MM.1S (cell line): ENCODE results near the gene TMEM150B.

Source experiments
- DNase-seq: peaks from one replicate; pipeline ENCODE4 v3.0.0-alpha.2; 2015
- H2AFZ ChIP-seq: fragments of 300-600 bp; sonication (generic); 2 replicates; pipeline ENCODE4 v1.6.0; 2016; ENCODE audit warnings: antibody characterized with exemption, low read length
- H3F3A ChIP-seq: fragments of 300-600 bp; sonication (generic); 2 replicates; pipeline ENCODE4 v1.6.1; 2016; ENCODE audit warnings: mild to moderate bottlenecking, antibody characterized with exemption, low read length, moderate library complexity, mixed read lengths; ENCODE audit not compliant: insufficient read depth
- H3K27ac ChIP-seq: fragments of 300-600 bp; sonication (generic); 2 replicates; pipeline ENCODE4 v1.5.1; 2016; ENCODE audit warnings: mild to moderate bottlenecking, low read length
- H3K27me3 ChIP-seq: fragments of 300-600 bp; sonication (generic); replicated peaks from 2 replicates; pipeline ENCODE4 v1.6.0; 2016; ENCODE audit warnings: low read length; ENCODE audit not compliant: insufficient read depth
- H3K36me3 ChIP-seq: fragments of 300-600 bp; sonication (generic); replicated peaks from 2 replicates; pipeline ENCODE4 v1.6.1; 2016; ENCODE audit warnings: mild to moderate bottlenecking, low read length, mixed read lengths; ENCODE audit not compliant: insufficient read depth
- H3K4me1 ChIP-seq: fragments of 300-600 bp; sonication (generic); 2 replicates; pipeline ENCODE4 v1.6.1; 2016; ENCODE audit warnings: low read length, mixed read lengths
- H3K4me2 ChIP-seq: fragments of 300-600 bp; sonication (generic); 2 replicates; pipeline ENCODE4 v1.6.0; 2016; ENCODE audit warnings: low read depth, low read length
- H3K4me3 ChIP-seq: fragments of 300-600 bp; sonication (generic); 2 replicates; pipeline ENCODE4 v1.5.1; 2016; ENCODE audit warnings: low read length, mixed read lengths
- H3K79me2 ChIP-seq: fragments of 300-600 bp; sonication (generic); 2 replicates; pipeline ENCODE4 v1.6.1; 2016; ENCODE audit warnings: mixed run types, low read length, mixed read lengths
- H3K9ac ChIP-seq: fragments of 300-600 bp; sonication (generic); 2 replicates; pipeline ENCODE4 v1.6.1; 2016; ENCODE audit warnings: low read length, mixed read lengths
- H3K9me2 ChIP-seq: fragments of 300-600 bp; sonication (generic); replicated peaks from 2 replicates; pipeline ENCODE4 v1.6.1; 2016; ENCODE audit warnings: mild to moderate bottlenecking, low read length, mixed read lengths; ENCODE audit not compliant: insufficient read depth
- H3K9me3 ChIP-seq: fragments of 300-600 bp; sonication (generic); replicated peaks from 2 replicates; pipeline ENCODE4 v1.6.1; 2016; ENCODE audit warnings: mild to moderate bottlenecking, low read length, mixed read lengths; ENCODE audit not compliant: insufficient read depth
- H4K20me1 ChIP-seq: fragments of 300-600 bp; sonication (generic); 2 replicates; pipeline ENCODE4 v1.6.1; 2016; ENCODE audit warnings: mild to moderate bottlenecking, low read length, moderate library complexity, mixed read lengths; ENCODE audit not compliant: insufficient read depth
- CTCF ChIP-seq: fragments of 300-600 bp; sonication (generic); IDR thresholded peaks from 2 replicates; pipeline ENCODE4 v1.5.1; 2016; ENCODE audit warnings: antibody characterized with exemption, low read length, mixed read lengths
- EZH2 ChIP-seq: fragments of 300-600 bp; sonication (generic); optimal IDR thresholded peaks from 2 replicates; pipeline ENCODE3; 2017; ENCODE audit warnings: low read depth, mild to moderate bottlenecking, antibody characterized with exemption, low read length, mixed read lengths
- EZH2phosphoT487 ChIP-seq: fragments of 300-600 bp; sonication (generic); IDR thresholded peaks from 2 replicates; pipeline ENCODE4 v1.6.1; 2018; ENCODE audit warnings: antibody characterized with exemption, low read length

TMEM150B gene

GRCh38 chr19:55365964-55366363, 40.8 kb upstream of the TMEM150B start:
- H3K9ac ChIP-seq: no peak overlapping the region
- H3K4me1 ChIP-seq: no peaks in the 10 kb centered on the region
- TF ChIP-seq EZH2 (no peak), CTCF (no peak), EZH2phosphoT487 (no peak)

GRCh38 chr19:55365245-55365644, 40.1 kb upstream of the TMEM150B start:
- Histone ChIP-seq H3K9me2 (no peaks in the 10 kb centered on the region), H3K27ac (no peak overlapping the region), H3K27me3 (peaks cover 72% of the 10 kb centered on the region), H3K4me2 (no peak overlapping the region), H4K20me1 (no peaks in the 10 kb centered on the region), H3K4me1 (no peaks in the 10 kb centered on the region), H3K36me3 (no peaks in the 10 kb centered on the region), H3K4me3 (no peak overlapping the region), H3K9ac (no peak overlapping the region), H3K9me3 (no peaks in the 10 kb centered on the region), H2AFZ (no peak overlapping the region), H3K79me2 (no peaks in the 10 kb centered on the region), H3F3A (no peaks in the 10 kb centered on the region)
- TF ChIP-seq CTCF (no peak), EZH2 (no peak), EZH2phosphoT487 (no peak)
- no peak for DNase-seq

More at GRCh38 chr19:55365964-55366363, 40.8 kb upstream of the TMEM150B start:
- no peak overlapping the region for H3K4me3 ChIP-seq
- H3F3A ChIP-seq: no peaks in the 10 kb centered on the region
- no peaks in the 10 kb centered on the region for H3K9me2 ChIP-seq
- no peaks in the 10 kb centered on the region for H3K9me3 ChIP-seq
- no peaks in the 10 kb centered on the region for H3K79me2 ChIP-seq
- H3K4me2 ChIP-seq: no peak overlapping the region
- H3K36me3 ChIP-seq: no peaks in the 10 kb centered on the region
- peaks cover 77% of the 10 kb centered on the region for H3K27me3 ChIP-seq
- H3K27ac ChIP-seq: no peak overlapping the region
- no peak overlapping the region for H2AFZ ChIP-seq
- no peaks in the 10 kb centered on the region for H4K20me1 ChIP-seq
- no peak for DNase-seq

- TF ChIP-seq EZH2phosphoT487 (no peak), EZH2 (no peak), CTCF (no peak)
These were observed 38.0 kb upstream of the TMEM150B start, which contains the start of gene GARIN5B for GRCh38 chr19:55362990-55363716. Gene GARIN5B (minus strand): TSS chr19:55363260. CDS start chr19:55363066, 194 bp downstream.

More at GRCh38 chr19:55362990-55363716, 38.0 kb upstream of the TMEM150B start, which contains the start of gene GARIN5B:
- H3K9me3 ChIP-seq: no peaks in the 10 kb centered on the region
- H3K9ac ChIP-seq: no peak within 1 kb of the TSS
- H3K27ac ChIP-seq: no peak within 1 kb of the TSS
- H3K9me2 ChIP-seq: no peaks in the 10 kb centered on the region
- peaks cover 5% of the 10 kb centered on the region for H3K4me1 ChIP-seq
- H3K4me3 ChIP-seq: no peak within 1 kb of the TSS
- H3K36me3 ChIP-seq: no peaks in the 10 kb centered on the region
- H4K20me1 ChIP-seq: no peaks in the 10 kb centered on the region
- no peak within 1 kb of the TSS for H3K4me2 ChIP-seq
- DNase-seq: no peak
- H2AFZ ChIP-seq: no peak within 1 kb of the TSS
- H3K27me3 ChIP-seq: peaks cover 52% of the 10 kb centered on the region
- H3F3A ChIP-seq: no peaks in the 10 kb centered on the region
- no peaks in the 10 kb centered on the region for H3K79me2 ChIP-seq
